Measurements from ENCODE around the gene MSI2.

MSI2 gene

DNA sequence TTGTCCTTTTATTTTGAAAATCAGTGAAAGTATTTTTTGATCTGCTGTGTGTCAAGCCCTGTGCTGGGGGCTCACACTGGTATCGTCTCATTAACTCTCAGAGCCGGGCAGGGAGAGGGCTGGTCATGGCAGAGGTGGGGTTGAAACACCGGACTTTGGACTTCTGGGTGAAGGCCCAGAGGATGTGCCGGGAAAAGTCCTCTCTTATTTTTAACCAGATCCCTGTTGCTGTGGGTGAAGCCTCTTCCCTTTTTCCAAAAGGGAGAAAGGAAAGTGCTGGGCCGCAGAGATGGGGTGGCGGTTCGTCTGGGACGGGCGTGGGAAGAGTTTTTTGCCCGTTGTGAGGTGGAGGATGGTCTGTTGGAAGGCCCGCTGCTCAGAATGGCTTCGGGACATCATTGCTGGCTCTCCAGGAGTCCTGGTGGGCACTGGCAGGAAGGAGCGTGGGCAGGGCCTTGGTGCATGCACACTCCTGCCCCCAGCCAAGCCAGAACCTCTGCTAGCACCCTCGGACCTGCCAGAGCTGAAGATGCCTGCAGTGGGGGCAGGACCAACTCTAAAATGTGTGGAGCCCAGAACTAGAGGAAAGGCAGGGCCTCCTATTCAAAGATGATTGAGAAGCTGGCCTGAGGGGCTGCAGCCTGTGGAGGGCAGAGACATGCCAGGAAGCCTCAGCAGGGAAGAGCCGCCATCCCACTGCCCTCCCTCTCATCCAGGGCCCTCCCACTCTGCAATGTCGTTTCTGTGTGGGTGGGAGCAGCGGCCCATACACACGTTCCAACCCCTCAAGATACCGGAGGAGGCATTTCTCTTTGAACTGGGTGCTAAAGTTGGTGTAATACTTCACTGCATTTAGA, 275.6 kb downstream of the MSI2 start:
- no peak overlapping the region for H3K4me3 ChIP-seq (ENCODE audit: low read depth, low read length)

GRCh38 chr17:57532556-57532955, 276.2 kb downstream of the MSI2 start:
- H3K4me3 ChIP-seq (ENCODE audit: low read depth, low read length) = no peak overlapping the region

- H3K4me3 ChIP-seq (ENCODE audit: low read depth, low read length) = no peak overlapping the region
Observed at GRCh38 chr17:57532966-57533365, 276.6 kb downstream of the MSI2 start.

GRCh38 chr17:57533684-57534305, 277.5 kb downstream of the MSI2 start:
- H3K4me3 ChIP-seq (ENCODE audit: low read depth, low read length) = no peak overlapping the region

DNA sequence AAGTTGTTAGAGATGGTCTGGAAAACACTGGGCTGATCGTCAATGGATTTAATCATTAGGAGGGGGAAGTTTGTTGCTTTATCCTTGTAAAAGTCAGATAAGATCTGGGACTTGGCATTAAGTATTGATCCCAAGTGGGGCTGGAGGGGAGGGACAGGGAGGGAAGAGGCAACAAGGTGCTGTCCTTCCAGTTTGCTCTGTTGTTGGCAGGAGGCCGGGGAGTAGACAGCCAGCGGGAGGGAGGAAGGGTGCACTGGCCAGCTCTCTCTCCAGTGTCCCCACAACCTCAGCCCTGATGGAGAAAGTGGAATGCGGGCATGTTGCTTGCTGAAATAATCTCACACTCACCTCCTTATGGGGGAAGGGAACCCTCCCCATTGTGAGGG, 278.5 kb downstream of the MSI2 start:
- H3K4me3 ChIP-seq (ENCODE audit: low read depth, low read length) = no peak overlapping the region

DNA sequence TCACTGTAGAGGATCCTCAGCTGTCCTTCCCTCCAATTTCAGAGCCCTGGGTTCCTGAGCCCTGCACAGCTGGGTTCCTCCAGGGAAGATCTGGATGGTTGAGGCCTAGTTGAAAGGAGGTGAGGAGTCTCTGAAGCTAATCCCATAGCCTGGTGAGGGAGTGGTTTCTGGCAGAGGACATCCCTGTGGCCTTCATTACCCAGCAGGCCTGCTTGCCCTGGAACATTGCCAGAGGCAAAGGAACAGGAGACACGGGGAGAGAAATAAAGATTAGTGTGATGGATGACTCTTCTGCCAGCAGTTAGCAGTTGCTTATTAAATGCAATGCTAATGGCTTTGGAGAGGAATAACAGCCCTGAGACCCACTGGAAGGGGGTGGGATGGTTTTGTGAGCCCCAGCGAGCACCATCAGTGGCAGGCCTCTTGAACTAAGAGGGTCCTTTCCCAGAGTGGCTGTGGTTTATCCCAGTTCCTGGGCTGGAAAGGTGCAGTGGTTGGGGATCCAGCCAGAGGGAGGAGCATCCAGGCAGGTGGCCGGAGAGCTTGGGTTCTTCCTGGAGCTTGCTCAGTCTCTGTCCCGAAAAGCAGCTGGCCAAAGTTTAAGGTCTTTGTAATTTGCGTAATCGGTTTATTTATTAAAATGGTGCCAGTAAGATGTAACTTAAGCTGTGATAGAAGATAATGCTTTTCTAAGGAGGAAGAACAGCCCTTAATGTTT, 279.1 kb downstream of the MSI2 start:
- H3K4me3 ChIP-seq (ENCODE audit: low read depth, low read length) = no peak overlapping the region

DNA sequence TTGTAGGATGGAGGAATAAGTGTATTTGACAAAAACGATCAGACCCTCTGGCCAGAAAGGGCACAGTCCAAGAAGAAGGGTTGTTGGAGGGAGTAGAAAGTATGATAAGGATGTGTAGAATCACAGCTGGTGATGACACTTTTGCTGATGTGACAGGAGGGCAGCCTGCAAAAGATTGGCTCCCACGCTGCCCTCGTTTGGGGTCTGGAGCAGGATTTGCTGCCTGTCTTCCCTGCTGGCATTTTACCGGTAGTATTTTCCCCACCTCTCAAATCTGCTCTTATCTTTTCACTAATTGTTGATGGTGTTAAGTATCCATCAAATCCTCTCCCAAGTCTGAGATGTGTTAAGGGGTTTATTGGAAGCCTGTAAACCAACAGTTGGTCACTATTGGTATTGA, 280.0 kb downstream of the MSI2 start:
- no peak overlapping the region for H3K4me3 ChIP-seq (ENCODE audit: low read depth, low read length)

DNA sequence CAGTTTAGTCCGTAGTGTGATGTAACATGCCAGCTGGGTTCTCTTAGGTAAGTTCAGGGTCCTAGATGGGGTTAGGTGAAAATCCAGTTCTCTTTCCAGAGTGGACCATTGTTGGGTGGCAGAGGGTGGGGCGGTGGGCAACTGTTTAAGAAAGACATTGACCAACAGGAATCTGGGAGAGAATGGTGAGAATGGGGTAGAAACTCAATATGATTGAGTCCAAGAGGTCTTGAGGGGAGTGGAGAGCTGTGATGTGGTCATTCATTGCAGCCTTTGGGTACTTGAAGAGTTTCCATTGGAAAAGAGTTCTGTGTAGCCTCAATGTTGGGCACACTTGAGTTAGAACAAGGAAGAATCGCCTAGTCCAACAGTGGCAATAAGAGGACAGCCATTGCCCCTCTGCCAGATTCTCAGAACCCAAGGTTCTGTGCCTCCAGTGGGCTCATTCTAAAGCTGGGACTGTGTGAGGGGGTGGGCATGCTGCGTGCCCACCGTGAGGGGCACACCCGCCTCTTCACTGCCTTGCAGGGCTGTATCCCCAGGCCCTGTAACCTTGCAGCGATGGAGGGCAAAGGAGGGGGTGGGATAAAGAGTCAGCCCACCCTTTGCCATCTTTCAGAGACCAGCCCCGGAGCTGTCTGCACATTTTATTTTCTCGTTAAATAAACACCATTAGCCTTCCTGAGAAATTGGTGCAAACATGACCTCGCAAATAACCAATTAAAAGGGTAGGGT, 280.6 kb downstream of the MSI2 start:
- no peak overlapping the region for H3K4me3 ChIP-seq (ENCODE audit: low read depth, low read length)

GRCh38 chr17:57537524-57538410, 281.4 kb downstream of the MSI2 start:
- H3K4me3 ChIP-seq (ENCODE audit: low read depth, low read length) = no peak overlapping the region

DNA sequence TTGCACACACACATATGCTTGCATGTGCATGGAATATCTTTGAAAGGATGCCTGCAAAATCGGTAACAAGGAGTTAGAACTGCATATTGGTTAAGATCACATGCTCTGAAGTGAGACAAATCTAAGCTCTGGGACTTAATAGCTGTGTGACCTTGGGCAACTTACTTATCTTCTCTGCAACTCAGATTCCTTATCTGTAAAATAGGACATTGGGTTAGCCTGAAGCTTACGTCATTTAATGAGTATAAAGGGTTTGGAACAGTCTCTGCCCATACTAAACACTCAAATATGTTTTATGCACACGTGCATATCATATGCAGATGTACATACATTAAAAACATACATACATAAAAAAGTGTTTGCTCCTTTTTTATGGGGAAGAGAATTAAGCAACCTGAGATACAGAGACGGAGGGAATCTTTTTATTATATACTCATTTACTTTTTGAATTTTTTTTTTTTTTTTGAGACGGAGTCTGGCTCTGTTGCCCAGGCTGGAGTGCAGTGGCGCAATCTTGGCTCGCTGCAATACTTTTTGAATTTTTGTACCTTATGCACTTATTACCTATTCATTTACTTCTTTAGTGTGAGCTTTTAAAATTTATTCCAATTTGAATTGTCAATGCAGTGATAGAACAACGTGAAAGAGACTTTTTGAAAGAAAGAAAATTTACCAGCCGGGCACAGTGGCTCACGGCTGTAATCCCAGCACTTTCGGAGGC, 282.6 kb downstream of the MSI2 start:
- H3K4me3 ChIP-seq (ENCODE audit: low read depth, low read length) = no peak overlapping the region

- no peak overlapping the region for H3K4me3 ChIP-seq (ENCODE audit: low read depth, low read length)
Observed at GRCh38 chr17:57539529-57540301, 283.4 kb downstream of the MSI2 start.

DNA sequence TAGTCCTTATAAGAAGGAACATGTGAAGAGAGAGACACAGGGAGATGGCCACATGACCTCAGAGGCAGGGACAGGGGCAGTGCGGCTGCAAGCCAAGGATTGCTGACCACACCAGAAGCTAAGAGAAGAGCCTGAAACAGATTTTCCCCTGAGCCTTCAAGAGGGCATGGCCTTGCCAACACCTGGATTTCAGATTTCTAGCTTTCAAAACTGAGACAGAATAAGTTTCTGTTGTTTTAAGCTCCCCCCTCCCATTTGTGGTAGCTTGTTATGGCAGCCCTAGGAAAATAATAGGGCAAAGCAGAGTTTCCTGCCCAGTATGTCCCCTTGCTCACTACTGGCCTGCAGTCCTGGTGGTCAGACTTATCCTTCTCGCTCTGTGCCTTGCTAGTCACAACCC, 284.3 kb downstream of the MSI2 start:
- H3K4me3 ChIP-seq (ENCODE audit: low read depth, low read length) = no peak overlapping the region

DNA sequence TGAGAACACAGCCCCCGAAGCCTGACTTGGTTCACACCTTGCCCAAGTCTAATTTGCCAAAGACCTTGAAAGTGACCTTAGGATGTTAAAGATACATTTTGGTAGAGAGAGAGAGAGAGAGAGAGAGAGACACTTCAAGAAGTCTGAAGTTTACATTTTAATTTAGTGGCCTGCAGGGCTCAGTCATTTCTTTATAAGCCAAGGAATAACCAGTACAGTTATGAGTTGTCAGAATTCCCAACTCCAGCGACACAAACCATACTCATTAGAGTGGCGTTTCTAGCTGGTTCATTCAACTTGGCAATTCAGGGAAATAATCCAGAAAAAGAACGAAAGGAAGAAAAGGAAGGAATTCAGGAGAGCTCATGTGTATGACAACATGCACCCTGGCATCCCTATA, 284.7 kb downstream of the MSI2 start:
- H3K4me3 ChIP-seq (ENCODE audit: low read depth, low read length) = no peak overlapping the region

GRCh38 chr17:57541472-57542394, 285.4 kb downstream of the MSI2 start:
- H3K4me3 ChIP-seq (ENCODE audit: low read depth, low read length) = no peak overlapping the region

DNA sequence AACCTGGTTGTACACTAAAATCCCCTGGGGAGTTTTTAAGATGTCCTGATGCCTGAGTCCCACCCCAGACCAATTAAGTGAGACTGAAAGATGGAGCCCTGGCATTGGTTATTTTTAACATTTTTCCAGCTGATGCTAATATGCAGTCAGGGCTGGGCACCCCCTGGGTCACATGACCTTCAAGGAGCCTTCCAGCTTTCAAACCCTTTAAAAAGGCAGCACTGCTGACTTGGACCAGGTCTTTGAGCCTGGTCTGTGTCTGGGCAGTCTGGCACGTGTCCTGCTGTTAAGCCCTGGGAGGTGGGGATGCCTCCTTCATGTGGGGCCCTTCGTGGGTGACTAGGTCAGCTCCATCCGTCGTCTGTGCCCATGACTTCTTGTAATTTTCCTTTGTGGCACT, 286.2 kb downstream of the MSI2 start:
- H3K4me3 ChIP-seq (ENCODE audit: low read depth, low read length) = no peak overlapping the region

GRCh38 chr17:57543230-57543629, 286.9 kb downstream of the MSI2 start:
- no peak overlapping the region for H3K4me3 ChIP-seq (ENCODE audit: low read depth, low read length)

GRCh38 chr17:57544401-57544800, 288.1 kb downstream of the MSI2 start:
- no peak overlapping the region for H3K4me3 ChIP-seq (ENCODE audit: low read depth, low read length)
